Stimulated activated CD4-positive, alpha-beta T cell treated with anti-CD3 and anti-CD28 coated beads, Interleukin-15, amount 100 ng/mL, for 48 hours (primary cell): ENCODE data around the gene MIDN.

Source experiments
- DNase-seq, 2 donors: peaks; one replicate each; pipeline ENCODE4 v3.0.0-alpha.2; 2020; ENCODE audit warnings: low read depth in 2 of 2

Gene MIDN

DNA sequence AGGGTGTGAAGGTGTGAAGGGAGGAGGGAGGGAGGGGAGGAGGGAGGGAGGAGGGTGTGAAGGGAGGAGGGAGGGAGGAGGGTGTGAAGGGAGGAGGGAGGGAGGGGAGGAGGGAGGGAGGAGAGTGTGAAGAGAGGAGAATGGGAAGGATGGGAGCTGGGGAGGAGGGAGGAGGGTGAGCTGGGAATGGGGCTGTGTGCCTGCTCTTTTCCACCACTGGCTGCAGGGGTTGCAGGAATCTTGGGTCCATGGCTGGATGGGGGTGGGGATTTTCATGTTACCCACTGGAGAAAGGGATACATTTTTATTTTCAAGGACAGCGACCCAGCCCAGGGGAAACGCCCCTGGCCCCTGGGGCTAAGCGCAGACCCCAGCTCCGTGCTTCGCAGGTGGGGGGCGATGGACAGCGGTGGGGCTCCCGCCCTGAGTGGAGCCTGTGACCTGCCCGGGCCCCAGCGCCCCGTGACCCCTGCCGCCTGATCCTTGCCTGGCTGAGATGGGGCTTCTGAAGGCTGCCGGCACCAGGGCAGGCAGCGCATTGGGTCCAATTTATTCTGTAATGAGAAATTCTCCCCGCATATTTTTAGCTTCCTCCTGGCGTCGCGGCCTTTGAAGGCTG, 34.3 kb downstream of the MIDN start:
- no peak for DNase-seq

DNA sequence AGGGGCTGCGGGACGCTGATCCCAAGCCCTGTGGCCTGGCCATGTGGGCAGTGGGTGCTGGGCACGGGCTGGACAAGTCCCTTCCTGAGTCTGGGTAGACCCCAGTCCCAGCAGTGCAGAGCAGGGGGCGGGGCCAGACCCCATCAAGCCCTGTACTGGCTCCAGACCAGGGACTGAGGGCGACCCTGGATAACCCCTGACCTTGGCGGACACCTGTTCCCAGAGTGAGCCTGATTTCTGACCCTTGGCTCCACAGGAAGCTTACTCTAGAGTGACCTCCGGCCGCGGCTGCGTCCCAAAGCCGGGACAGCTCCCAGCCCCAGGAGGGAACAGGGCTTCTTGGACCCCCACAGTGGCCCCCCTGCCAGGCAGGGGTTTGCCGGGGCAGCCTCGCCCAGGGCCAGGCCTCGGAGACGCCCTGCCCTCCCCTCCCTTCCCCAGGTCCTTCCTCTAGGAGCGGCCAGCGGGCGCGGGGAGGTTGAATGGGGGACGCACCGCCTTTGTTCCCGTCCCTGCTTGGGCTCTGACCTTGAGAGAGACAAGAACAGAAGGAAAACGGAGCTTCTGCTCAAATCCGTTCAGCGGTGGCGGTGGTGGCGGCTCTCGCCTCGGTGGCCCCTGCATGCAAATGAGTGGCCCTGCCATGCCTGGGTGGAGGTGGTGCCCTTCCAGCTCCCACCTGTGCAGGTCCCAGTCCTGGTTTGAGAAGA, 35.0 kb downstream of the MIDN start:
- no peak for DNase-seq

DNA sequence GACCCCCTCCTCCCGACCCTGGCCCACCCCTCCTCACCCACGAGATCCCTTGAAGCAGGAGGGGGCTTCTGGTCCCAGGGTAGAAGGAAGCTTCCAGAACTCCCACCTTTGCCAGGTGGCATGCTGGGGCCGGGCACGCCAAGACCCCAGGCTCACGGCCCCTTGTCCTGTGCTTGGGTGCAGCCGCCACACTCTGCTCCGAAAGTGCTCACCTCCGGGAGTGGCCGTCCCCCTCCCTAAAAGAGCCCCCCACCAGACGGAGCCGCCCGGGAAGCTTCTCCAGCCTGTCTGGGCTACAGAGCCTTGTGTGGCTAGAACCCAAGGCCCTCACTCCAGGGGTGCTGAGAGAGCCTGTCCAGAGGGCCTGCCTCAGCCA, 35.5 kb downstream of the MIDN start:
- DNase-seq: no peak

DNA sequence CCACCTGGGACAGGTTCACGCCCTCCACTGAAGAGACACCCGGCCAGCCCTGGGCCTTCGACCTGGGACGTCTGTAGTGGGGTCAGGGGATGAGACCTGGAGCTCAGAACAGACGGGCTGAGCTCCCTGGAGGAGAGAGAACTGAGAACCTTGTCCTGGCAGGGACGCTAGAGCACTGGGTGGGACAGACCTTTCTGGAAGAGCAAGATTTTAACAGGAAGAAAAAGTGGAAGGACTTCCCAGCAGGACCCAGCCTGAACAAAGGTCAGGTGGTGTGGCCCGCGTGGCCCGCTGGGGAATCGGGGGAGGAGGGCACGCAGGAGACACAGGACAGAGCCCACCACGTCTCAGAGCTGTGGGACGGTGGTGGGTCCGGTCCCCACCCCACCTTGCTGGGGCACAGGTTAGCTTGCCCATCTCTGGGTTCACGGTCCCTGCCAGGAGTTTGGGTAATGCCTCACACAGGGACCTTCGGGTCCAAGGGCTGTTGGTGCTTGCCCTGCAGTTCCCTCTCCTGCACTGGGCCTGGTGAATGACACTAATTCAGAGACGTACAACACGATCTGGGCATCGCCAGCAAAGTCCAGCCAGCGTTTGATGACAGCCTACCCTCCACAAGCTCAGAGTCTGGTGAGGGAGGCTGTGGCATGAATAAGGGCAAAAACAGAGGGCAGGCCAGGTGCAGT, 36.1 kb downstream of the MIDN start:
- DNase-seq: no peak

DNA sequence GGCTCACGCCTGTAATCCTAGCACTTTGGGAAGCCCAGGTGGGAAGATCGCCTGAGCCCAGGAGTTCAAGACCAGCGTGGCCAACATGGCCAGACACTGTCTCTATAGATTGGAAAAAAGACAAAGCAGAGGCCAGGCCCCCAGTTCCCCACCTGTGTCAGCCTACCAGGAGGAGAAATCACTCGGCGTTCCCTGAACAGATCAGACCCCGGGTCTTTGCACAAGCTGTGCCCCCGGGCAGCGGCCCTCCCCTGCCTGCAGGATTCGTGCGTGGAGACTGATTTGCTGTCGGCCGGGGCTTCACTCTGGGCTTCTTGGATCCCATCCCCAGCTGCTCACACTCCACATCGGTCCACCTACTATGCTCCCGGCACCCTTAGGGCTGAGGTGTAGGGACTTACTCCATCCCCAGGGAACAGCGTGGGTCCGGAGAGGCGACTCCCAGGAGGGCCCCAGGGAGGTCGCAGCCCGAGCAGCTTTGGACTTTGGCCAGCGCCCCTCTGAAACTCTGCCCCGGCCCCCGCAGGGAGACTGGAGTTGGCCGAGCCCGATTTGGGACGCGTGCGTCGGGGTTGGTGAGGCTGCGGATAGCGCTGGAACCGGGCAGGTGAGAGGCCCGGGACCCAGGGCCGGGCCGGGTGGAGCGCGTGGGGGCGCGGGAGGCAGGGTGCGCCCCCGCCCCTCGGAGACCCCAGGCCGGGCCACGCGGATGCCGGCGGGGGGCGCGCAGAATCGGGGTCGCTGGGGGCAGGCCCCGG, 36.8 kb downstream of the MIDN start:
- DNase-seq: no peak

DNA sequence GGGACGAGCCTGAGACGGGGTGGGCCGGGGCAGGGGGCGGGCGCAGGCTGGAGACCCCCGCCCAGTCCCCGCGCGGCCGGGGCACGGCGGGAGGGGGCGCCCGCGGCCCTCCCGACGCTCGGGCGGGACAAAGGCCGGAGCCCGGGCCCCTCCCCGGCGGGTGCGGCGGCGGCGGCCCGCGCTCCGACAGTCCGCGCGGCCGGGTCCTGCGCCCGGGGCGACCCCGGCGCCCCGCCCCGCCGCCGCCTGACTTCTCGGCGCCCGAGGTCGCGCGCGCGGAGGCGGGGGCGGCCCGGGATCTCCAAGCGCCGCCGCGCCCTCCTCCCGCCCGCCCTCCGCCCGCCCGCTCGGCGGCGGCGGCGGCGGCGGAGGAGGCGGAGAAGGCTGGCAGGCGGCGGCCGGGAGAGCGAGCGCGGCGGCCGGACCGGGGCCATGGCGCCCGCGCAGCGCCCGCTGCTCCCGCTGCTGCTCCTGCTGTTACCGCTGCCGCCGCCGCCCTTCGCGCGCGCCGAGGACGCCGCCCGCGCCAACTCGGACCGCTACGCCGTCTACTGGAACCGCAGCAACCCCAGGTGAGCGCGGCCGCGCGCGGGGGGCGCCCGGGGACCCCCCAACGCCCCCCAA, 37.5 kb downstream of the MIDN start, which contains the start of gene EFNA2:
TSS of gene EFNA2 (plus strand) at position 137 of the 624 bp plus-strand sequence. CDS start at position 433, 296 bp downstream.
- no peak for DNase-seq

DNA sequence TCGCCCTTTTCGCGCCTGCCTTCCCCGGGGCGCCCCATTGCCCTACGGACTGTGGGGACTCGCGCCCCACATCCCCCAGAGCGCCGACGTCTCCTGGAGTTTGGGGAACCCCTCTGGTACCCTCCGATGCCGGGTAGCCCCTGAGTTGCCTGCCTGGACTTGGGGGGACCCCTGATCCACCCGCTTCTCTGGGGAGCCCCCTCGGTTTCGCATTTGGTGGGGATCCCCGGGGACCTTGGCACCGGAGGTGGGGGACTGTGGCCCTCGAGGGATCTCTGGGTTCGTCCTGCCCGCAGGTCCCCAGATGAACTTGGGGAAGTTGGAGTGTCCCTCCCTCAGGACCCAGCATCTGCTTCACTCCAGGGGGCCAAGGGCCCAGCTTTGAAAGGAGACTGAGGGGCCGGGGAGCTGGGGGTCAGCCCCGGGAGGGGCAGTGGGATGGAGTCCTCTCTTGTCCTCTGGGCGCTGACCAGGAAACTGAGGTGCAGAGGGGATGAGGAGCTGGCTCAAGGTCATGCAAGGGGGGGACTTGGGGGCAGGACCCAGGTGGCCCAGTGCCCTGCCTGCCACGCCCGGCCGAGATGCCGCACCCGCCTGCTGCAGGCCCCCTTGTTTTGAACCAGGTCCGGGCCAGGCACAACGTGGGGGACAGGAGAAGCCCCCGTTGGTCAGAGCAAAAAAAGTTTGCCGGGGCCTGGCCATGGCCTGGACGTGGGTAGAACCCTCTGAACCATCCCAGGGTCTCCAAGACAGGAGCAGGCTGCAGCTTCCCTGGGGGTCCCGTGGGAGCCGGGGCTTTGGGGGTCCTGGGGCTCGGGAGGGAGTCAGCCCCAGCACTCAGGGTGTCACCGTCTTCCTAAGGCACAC, 38.3 kb downstream of the MIDN start:
- DNase-seq: no peak

DNA sequence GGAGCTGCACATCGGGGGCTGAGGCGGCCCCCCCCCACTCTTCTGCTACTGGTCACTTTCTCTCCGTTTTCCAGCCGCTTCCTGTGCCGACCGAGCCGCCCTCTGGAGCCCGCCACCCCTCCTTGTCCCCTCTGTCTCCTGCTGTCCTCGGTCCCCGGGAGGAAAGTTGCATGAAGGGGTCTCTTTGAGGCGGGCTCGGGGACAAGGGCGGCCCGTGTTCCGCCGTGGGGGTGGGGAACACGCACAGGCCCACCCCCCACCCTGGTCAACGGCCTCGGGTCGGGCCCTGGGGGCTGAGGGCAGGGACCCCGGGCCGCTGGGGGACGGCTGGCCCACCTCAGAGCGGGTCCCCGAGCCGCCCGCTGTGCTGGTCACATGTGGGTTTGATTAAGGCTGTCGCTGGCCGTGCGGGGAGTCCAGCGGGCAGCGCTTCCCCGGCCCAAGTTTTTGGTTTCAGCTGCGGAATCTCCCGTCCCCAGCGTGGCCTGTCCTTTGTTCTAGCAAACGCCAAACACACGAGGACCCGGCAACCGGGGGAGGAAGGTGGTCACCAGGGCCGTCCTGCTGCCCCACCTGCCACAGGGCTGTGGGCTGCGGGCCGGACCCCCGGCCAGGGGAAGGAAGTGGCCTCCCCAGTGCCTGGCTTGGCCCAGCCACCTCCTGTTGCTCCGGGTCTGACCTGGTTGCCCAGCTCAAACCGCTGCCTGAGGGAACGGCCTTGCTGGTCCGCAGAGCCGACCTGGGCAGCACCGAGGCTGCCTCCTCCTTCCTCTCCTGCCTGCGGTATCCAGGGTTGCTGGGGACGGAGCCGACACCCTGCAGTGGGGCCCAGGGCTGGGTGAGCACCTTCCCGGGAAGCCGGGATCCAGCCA, 39.2 kb downstream of the MIDN start:
- no peak for DNase-seq

DNA sequence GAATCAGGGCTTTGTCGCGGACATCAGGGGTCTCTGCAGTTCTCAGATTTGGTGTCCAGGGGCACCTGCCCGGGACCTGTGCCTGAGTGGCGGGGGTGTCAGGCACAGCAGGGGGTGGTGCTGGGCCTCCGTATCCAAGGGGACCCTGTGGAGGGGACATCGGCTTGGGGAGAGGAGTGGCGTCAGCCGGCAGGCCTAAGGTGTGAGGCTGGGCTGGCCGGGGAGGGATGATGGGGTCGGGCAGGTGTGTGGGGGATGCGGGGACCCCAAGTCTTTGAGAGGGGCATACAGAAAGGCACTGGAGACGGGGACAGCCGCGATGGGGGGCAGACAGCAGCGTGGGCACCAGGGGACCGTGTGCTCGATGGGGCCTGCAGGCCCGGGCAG, 39.8 kb downstream of the MIDN start:
- DNase-seq: no peak

DNA sequence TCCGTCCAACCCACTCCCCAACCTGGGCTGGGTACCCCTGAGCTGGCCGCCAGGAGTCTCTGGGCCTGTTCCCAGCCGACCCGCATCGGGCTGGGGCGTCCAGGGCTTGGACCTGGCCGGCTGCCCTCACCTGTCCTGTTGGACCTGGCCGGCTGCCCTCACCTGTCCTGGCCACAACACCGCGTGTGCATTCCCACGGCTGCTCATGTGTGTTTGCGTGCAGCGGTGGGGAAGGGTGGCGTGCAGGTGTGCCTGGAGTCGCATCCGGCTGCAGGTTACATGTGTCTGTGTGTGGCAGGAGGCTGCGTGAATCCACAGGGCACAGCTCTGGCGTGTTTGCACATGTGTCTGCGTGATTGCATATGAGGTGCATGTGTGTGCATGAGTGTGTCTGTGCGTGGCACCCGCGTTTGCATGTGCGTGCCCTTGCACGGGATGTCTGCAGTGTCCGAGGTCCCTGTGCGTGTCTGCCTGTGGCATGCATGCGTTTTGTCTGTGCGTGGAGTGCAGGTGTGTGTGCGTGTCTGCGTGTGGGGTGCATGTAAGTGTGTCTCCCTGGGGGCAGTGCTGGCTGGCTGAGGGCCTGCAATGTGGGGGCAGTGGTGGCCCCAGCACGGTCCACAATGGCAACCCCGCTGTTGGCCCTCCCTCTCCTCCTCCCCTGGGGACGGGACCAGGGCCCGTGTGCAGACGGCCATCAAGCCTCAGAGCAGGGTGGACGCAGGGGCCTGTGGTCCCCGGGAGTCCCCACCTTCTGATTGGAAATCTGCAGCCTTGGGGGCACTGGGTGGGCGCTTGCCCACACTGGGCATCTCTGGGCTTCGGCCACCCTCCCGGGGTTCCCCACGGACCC, 40.7 kb downstream of the MIDN start:
- DNase-seq: no peak

DNA sequence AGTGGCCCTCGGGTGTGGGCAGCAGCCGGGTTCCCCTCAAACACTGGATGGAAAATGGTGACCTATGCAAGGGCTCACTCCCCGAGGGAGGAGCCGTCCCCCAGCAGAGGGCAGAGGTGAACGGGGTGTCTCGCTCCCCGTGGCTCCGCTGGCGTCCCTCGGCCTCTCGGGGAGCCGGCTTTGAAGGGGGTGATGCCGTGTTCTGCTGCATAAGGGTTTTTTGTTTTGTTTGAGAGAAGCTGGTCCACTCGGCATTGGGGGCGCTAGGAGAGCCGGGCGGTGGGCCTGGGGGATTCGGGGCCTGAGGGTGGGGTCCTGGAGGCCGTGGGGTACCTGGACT, 41.3 kb downstream of the MIDN start:
- DNase-seq: no peak

DNA sequence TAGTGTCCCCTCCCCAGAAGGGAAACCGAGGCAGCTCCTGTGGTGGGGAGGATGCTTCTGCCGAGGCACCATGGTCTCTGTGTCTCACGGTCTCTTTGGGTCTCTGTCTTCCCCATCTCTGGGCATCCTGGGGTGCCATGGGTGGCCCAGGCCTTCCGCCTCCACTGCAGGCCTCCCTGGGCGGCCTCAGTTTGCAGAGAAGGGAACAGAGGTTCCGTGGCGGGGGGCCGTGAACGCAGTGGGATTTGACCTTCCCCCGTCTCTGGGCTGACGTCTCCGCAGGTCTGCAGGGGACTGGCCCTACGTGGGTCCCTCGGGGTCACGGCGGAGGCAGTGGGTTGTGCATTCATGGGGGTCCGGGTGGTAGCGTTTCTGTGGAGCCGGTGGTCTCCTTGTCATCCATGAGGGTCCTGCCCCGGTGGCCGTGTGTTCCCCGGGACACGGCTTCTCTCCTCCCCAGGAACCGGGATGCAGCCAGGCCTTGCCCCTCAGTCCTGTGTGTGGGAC, 41.9 kb downstream of the MIDN start:
- DNase-seq: no peak

DNA sequence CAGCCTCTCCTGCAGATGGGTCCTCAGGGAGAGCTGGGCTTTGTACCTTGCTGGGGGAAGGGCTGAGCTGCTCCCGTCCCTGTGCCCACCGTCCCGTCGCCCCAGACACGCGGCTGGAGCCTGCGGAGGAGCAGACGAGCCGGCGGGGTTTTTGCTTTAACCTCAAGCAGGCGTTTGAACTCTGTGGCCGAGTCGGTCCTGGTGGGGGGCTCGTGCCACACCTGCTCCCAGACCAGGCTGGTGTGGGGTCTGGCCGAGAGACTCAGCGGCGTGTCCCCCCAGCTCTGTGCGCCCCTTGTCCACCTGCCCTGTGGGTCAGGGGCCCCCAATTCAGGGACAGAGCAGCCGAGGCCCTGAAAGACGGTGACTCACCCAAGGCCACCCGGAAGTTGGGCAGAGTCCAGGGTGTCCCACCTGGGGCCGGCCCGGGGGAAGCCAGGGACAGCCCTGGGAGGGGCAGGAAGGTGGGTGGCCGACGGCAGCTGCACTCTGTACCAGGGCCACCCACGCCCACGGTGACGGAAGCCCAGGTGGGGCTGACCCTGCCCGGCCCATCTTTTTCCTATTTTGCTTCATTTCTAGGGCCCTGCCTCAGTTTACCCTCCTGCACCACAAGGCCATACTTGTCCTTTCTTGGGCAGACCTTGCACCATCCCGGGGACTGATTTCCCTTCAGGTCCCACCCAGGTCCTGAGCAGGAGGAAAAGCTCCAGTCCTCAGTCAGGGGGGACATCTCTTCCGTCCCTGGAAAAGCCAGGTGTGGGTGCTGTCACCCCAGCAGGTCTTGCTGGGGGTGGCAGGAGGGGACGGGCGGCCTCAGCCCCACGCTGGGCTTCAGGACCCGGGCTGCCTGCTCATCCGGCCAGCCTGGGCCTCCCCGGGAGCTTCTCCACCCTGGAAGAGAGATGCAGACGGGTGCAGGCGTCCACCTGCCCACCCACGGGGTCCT, 42.6 kb downstream of the MIDN start:
- DNase-seq: no peak

DNA sequence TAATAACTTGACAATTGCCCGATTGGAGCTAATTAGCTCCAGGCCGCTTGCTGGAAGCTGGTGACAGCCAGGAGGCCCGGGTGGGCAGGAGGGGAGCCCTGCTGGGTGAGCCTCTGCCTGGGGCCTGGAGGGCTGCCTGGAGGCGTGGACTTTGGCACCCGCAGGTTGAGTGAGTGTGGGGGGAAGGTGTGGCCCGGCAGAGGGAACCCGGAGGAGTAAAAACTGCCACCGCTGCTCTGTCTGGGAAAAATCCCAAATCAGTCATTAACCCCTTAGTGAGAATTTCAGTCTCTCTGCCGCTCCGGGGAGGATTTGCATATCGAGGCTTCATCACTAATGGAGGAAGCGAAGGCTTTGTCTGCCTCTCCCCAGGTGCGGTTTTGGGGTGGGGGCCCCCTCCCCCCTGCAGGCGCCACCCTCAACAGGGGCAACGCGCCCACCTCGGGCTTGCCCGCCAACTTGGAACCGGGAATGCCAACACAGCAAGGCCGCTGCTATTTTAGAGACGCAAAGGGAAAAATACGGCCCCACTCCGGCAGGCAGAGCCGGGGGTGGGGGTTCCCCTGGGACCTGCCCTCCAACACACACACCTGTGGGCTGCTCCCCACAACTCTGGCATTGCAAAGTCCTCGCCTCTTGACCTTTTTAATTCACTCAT, 43.5 kb downstream of the MIDN start:
- no peak for DNase-seq

DNA sequence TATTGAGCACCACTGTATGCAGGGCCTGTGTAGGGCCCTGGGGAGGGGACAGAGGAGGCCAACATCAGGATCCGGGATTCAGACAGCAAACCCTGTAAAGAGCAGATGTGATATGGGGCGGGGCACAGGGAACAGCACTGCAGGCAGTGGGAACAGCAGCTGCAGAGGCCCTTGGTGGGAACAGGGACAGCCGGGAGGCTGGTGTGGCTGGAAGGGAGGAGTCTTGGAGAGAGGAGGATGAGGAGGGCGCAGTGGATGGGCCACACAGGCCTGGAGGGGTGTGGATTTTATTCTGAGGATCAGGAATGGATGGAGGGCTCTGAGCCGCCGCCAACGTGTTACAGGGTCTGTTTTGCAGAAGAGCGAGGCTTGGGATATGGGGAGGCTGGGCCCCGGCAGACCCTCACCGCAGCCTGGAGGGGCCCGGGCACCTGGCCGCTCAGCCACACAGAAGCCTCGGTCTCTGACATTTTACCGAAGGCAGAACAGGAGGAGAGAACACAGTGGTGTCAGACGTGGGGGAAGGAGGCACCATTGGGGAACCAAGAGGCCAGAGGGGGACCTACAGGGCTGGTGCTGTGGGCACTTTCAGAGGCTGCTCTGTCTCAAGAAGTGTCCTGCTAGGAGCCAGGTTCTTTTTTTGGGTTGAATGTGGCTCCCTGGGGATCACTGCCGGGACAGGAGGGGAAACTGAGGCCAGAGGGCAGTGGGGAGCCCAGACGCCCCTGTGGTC, 44.2 kb downstream of the MIDN start:
- DNase-seq: no peak

DNA sequence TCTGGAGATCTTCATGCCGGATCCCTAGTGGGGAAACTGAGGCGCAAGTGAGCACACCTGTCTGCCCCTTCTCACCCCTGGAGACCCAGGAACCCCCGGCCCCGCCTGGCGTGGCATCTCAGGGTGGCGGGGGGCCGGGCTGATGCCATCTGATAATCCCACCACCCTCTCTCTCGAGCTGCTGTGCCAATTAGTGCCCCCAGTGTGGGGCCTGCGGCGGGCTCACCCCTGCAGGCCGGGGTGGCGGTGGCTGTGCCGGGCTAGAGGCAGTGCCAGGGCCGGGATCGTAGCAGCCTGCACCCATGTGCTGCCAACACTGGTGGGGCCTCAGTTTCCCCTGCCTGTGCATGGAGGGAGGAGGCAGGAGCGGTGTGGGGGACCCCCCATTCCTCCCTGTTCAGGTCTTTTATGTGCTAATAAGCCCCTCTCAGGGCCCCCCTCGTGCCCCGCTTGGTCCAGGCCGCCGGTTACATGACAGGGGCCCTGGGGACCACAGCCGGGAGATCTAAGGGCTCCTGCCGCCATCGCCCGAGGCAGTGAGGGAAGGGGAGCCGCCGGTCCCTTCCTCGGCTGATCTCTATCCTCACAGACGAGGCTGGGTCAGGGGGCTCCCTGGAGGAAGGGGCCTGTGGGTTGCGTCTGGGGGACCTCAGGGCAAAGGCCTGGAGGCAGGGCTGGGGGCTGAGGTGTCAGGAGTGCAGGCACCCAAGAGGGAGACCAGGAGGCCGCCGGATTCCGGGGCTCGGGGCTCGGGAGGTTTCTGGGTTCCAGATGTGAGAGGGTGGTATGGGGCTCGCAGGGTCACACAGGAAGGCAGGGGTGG, 45.6 kb downstream of the MIDN start:
- DNase-seq: no peak
